GM20000 (cell line): ENCODE results near the gene BAAT.

Source experiments
- DNase-seq: peaks from one replicate; pipeline ENCODE4 v3.0.0; 2012; ENCODE audit warnings: low spot score
- TF ChIP-seq, protein P1 (sequence below): IDR thresholded peaks from 2 replicates; pipeline ENCODE4 v1.5.1; 2012; ENCODE audit warnings: mild to moderate bottlenecking, control low read depth; ENCODE audit errors: extremely low read depth, missing control alignments

Gene BAAT

DNA sequence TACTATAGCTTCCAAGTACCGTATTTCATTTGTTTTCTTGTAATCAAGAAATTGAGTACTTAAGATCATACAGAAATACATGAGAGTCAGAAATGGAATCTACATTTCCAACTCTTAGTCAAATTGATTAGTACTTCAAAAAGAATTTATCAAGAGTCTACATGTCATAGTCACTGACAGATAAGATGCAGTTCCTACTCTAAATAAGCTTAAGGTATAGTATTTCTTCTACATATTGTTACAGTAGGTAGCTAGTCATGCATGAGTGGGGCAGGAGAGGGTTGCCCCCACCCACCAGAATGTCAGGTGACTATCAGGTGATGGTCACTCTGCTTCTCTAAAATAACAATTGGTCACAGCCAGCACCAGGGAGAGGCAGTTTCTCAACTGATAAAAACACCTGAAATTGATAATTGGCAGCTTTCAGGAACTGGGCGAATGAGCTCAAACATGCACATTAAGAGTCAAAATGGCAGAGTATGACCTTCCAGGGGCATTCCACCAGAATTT, 2.9 kb downstream of the BAAT start:
- no peak for DNase-seq

DNA sequence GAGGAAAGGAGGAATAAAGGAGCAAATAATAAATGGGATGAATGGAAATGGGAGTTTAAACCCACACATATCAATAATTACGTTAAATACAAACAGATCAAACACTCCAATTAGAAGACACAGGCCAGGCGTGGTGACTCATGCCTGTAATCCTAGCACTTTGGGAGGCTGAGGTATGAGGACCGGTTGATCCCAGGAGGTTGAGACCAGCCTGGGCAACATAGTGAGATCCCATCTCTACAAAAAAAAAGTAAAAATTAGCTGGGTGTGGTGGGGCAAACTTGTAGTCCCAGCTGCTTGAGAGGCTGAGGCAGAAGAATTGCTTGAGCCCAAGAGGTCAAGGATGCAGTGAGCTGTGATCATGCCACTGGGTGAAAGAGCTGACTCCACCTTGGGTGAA, 3.7 kb downstream of the BAAT start:
- DNase-seq = no peak
- TF ChIP-seq, protein P1, sequence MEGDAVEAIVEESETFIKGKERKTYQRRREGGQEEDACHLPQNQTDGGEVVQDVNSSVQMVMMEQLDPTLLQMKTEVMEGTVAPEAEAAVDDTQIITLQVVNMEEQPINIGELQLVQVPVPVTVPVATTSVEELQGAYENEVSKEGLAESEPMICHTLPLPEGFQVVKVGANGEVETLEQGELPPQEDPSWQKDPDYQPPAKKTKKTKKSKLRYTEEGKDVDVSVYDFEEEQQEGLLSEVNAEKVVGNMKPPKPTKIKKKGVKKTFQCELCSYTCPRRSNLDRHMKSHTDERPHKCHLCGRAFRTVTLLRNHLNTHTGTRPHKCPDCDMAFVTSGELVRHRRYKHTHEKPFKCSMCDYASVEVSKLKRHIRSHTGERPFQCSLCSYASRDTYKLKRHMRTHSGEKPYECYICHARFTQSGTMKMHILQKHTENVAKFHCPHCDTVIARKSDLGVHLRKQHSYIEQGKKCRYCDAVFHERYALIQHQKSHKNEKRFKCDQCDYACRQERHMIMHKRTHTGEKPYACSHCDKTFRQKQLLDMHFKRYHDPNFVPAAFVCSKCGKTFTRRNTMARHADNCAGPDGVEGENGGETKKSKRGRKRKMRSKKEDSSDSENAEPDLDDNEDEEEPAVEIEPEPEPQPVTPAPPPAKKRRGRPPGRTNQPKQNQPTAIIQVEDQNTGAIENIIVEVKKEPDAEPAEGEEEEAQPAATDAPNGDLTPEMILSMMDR = no peak

More for the DNA sequence above, 2.9 kb downstream of the BAAT start:
- TF ChIP-seq, protein P1 = no peak

DNA sequence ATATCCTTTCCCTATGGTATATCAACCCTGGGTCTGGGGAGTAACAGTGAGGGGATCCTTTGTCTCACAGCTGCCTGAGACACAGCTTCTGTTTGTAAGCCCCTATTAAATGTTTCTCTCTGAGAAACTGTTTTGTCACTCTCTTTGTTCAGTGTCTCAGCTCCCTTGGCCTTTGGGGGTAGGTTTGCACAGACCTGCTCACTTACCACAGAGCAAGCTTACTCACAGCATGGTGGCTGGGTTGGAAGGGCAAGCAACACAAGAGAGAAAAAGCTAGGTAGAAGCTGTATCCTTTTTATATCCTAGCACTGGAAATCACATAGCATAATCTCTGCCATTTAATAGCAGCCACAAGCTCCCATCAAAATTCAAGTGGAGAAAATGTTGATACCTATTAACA, 4.5 kb downstream of the BAAT start:
- TF ChIP-seq, protein P1 = no peak
- DNase-seq = no peak

DNA sequence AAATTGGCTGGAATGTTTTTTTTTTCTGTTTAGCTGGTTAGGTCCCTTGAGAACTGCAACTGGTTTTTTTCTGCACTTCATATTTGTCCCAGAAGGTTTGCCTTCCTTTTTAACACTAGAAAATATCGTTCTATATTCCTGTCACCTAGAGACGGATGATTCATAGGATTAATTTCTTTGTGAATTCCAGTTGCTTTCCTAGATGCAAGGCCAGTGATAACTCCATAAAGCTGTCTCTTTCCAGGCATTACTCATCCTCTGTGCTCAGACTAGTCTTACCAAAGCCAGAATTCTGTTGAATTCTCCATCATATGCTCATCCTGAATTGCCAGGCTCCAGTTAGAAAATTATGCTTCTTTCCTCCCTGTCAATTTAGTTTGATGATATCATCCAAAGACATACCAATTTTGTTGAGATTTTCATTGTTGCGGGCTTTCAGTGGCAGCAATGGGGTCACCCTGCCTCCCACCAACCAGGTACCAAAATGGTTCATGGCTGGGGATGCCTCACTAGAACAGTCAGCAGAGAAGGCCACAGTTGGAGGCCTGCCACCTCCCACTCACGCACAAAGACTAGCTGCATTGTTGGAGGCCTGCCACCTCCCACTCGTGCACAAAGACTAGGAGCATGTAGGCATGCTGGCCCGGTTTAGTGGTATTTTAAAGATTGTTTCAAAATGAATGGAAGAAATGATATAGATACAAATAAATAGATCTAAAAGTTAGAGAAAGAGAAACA, 8.5 kb downstream of the BAAT start:
- DNase-seq = no peak
- TF ChIP-seq, protein P1 = no peak

DNA sequence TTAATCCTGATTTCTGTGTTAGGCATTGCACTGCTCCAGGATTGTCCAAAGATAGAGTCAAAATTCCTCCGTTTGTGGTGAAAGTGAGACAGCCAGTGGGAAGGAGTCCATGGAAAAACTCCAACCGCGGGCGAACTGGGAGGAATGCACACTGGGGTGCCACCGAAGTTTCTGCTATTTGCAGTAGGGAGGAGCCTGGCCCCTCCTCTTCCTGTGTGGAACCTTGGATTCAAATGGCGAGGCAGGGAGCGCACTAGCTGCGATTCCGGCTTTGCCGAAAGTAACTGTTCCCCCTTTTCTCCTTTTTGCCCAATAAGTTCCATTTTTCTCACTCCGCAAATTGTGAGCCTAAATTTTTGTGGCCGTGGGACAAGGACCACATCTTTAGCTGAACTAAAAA, 9.3 kb downstream of the BAAT start:
- no peak for DNase-seq
- TF ChIP-seq, protein P1 = no peak

DNA sequence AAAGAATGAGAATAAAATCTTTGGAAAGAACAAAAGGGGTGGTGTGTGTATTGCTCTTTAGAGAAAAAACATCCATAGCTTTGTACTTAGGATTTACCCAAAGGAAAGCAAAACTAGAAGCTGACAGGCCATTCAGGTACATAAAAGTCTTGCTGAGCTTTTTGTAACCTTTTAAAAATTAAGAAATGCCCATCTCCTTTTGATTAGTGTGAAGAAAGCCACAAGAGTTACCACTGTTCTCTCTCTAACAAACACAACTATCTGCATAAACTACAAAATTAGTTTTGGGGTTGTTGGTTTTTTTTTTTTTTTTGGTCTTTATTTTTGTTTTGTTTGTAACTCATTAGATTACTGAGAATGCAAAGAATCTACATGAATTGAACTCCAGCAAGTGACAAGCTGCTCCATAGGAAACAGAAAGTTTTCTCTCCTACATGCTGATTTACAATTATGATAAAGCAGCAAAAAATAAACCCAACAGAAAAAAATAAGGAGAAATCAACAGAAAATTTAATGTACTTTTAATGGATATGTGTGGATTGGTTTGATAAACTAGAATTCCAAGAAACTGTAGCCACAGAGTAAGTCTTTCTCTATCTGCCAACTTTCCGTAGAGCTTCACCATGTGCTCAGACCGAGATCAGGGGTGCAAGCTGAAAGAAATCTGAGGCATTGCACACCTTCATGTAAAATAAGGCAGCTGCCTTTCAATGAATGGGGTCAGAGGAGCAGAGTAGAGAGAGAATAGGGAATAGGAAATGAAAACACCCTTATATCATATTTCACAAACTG, 12.3 kb downstream of the BAAT start:
- DNase-seq = no peak
- TF ChIP-seq, protein P1 = no peak

DNA sequence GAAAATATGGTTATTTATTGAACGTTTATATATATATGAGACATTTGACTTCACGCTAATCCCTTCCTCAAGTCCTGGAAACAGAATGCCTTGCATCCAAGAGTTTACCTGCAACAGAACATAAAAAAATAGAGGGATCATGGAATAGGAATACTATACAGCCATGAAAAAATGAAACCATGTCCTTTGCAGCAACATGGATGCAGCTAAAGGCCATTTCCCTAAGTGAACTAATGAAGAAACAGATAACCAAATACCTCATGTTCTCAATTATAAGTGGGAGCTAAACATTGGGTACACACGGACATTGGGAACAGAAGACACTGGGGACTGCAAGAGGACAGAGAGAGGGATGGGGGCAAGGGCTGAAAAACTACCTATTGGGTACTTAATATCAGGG, 13.0 kb downstream of the BAAT start:
- no peak for DNase-seq
- TF ChIP-seq, protein P1 = no peak
